Measurements from ENCODE around the gene CST5. TPM values are rescaled to one million over a fixed set of nuclear protein-coding genes. Genes with fewer than 3 reads are reported as not detected.

CST5 gene, protein sequence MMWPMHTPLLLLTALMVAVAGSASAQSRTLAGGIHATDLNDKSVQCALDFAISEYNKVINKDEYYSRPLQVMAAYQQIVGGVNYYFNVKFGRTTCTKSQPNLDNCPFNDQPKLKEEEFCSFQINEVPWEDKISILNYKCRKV
- not detected in 2 replicates for total RNA-seq

DNA sequence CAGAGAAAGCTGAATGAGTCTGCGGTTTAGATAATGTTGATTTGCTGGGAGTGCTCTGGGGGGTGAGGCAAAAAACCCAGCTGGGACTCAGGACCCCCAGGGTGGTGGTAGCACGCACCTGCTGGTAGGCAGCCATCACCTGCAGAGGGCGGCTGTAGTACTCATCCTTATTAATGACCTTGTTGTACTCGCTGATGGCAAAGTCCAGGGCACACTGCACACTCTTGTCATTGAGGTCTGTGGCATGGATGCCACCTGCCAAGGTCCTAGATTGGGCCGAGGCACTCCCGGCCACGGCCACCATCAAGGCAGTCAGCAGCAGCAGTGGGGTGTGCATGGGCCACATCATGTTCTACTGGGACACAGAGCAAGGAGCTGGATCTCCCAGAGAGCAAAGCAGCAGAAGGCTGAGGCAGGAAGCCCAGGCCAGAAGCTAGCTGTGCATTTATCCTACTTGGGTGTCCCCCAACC lies at the start of gene CST5:
TSS of gene CST5 (minus strand) at position 421 of the 471 bp plus-strand sequence. CDS start at position 349, 72 bp downstream.

DNA sequence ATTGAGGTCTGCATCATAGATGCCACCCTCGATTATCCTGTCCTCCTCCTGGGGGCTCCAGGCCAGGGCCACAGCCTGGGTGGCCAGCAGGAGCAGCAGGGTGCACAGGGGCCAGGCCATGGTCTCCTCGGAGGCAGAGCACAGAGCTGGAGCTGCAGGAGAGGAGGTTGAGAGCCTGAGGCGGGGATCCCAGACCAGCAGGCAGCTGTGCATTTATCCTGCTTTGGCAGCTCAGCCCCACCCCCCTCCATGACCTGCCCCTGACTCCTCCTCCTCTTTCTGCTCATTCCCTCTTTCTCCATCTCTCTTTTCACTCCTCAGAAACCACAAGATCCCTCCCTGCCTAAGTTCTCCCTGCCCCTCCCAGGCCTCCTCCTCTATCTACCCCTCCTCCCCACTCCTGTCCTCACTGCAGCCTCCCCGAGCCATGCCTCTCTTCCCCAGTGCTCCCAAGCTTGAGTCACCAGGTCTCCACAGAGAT lies 53.0 kb downstream of the CST5 start, which contains the start of gene CST2:
TSS of gene CST2 (minus strand) at position 189 of the 481 bp plus-strand sequence. CDS start at position 120, 69 bp downstream.

Other genes starting within 250 kb of the CST5 start
- gene CST3, start 241.8 kb downstream of the CST5 start, total RNA-seq, result 181 and 201 TPM in 2 replicates
- gene CST4, start 190.7 kb downstream of the CST5 start, total RNA-seq, result not detected in 2 replicates
- 0.16 TPM in 1 of 2 replicates, not detected in the other for gene CST1, start 128.8 kb downstream of the CST5 start, total RNA-seq
- not detected in 2 replicates for gene CST2, start 53.0 kb downstream of the CST5 start, total RNA-seq
- gene GGTLC1, start 109.0 kb upstream of the CST5 start, total RNA-seq, result not detected in 2 replicates

Measured in bladder microvascular endothelial cell (primary cell).